Adrenal gland (tissue), 5 donors: ENCODE measurements around the gene PDPR.
"Not testable (repeated sequence)": the region's sequence is repeated elsewhere in the genome, so short reads cannot be mapped to it uniquely, and the experiment has no call there.

ENCODE experiments used
- POLR2A ChIP-seq, 2 donors: fragments of 450-650 bp; IDR thresholded peaks; one replicate each; pipeline ENCODE4 v1.6.1; 2017; ENCODE audit warnings: antibody characterized with exemption in 2 of 2, mild to moderate bottlenecking in 2 of 2, moderate library complexity in 1 of 2
- TF ChIP-seq, protein P1 (sequence below), 6 experiments: fragments of 450-650 bp in 4 of 6; fragments of 200-600 bp in 2 of 6; sonication (generic) in 1 of 6; IDR thresholded peaks; 1 replicate in 5 of 6; 2 replicates in 1 of 6; pipeline versions ENCODE4 v1.5.1 to v1.8.0; 2016 to 2021; ENCODE audit warnings: antibody characterized with exemption in 6 of 6, mild to moderate bottlenecking in 2 of 6, moderate library complexity in 1 of 6
- donor health status: DM: no; HTN: no; CAD: no.

DNA sequence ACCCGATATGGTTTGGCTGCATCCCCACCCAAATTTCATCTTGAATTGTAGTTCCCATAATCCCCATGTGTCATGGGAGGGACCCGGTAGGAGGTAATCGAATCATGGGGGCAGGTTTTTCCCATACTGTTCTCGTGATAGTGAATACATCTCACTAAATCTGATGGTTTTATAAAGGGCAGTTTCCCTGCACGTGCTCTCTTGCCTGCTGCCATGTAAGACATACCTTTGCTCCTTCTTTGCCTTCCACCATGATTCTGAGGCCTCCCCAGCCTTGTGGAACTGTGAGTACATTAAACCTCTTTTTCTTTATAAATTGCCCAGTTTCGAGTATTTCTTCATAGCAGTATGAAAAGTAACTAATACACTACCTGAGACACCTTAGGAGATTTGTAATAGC, 92.2 kb downstream of the PDPR start:
- TF ChIP-seq, protein P1, sequence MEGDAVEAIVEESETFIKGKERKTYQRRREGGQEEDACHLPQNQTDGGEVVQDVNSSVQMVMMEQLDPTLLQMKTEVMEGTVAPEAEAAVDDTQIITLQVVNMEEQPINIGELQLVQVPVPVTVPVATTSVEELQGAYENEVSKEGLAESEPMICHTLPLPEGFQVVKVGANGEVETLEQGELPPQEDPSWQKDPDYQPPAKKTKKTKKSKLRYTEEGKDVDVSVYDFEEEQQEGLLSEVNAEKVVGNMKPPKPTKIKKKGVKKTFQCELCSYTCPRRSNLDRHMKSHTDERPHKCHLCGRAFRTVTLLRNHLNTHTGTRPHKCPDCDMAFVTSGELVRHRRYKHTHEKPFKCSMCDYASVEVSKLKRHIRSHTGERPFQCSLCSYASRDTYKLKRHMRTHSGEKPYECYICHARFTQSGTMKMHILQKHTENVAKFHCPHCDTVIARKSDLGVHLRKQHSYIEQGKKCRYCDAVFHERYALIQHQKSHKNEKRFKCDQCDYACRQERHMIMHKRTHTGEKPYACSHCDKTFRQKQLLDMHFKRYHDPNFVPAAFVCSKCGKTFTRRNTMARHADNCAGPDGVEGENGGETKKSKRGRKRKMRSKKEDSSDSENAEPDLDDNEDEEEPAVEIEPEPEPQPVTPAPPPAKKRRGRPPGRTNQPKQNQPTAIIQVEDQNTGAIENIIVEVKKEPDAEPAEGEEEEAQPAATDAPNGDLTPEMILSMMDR (IDR thresholded peaks at IDR 0.05): not testable (repeated sequence)
- not testable (repeated sequence) for TF ChIP-seq POLR2A (IDR thresholded peaks at IDR 0.05)
